Measurements from ENCODE around the gene MACROD2.

DNA sequence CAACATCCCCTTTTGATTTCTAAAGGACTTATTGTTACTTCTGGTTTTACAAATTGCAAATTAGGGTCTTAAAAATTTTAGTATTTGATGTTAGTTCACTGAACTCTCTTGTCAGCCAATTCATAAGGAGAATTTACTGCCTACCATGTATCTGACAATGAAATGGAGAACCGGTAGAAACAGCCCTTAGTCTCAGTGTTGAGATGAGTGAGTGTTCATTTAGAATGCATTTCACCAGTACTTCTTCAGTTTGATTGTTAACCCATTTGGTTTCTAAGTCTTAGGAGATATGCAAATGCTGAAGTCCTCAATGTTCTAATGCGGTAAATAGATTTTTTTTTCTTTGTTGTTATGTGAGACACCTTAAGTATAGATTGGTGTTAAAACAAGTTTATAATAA lies 958.4 kb downstream of the MACROD2 start:
- TF ChIP-seq, protein P1, sequence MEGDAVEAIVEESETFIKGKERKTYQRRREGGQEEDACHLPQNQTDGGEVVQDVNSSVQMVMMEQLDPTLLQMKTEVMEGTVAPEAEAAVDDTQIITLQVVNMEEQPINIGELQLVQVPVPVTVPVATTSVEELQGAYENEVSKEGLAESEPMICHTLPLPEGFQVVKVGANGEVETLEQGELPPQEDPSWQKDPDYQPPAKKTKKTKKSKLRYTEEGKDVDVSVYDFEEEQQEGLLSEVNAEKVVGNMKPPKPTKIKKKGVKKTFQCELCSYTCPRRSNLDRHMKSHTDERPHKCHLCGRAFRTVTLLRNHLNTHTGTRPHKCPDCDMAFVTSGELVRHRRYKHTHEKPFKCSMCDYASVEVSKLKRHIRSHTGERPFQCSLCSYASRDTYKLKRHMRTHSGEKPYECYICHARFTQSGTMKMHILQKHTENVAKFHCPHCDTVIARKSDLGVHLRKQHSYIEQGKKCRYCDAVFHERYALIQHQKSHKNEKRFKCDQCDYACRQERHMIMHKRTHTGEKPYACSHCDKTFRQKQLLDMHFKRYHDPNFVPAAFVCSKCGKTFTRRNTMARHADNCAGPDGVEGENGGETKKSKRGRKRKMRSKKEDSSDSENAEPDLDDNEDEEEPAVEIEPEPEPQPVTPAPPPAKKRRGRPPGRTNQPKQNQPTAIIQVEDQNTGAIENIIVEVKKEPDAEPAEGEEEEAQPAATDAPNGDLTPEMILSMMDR (IDR thresholded peaks at IDR 0.05) = no peak
- no peak for TF ChIP-seq EZH2 (IDR thresholded peaks at IDR 0.05; ENCODE audit: borderline replicate concordance, insufficient read depth, low read depth, low read length, poor library complexity, severe bottlenecking)
